Loucy (cell line): ENCODE measurements around the gene SPTB.

ENCODE experiments used
- H2AFZ ChIP-seq: fragments of 200-600 bp; sonication (generic); 2 replicates; pipeline ENCODE4 v1.6.0; 2016; ENCODE audit warnings: antibody characterized with exemption, mild to moderate bottlenecking, low read length, moderate library complexity
- H3F3A ChIP-seq: fragments of 200-600 bp; 2 replicates; pipeline ENCODE4 v1.6.0; 2016; ENCODE audit warnings: antibody characterized with exemption, low read depth, mild to moderate bottlenecking
- H3K27me3 ChIP-seq: fragments of 200-600 bp; sonication (generic); 2 replicates; pipeline ENCODE4 v1.6.1; 2014; ENCODE audit warnings: low read length, mild to moderate bottlenecking; ENCODE audit not compliant: insufficient read depth, poor library complexity, severe bottlenecking
- H3K36me3 ChIP-seq: fragments of 200-600 bp; sonication (generic); 2 replicates; pipeline ENCODE4 v1.6.1; 2016; ENCODE audit warnings: low read length; ENCODE audit not compliant: insufficient read depth
- H3K4me1 ChIP-seq: fragments of 200-600 bp; sonication (generic); 2 replicates; pipeline ENCODE4 v1.5.1; 2014; ENCODE audit warnings: low read length, mild to moderate bottlenecking; ENCODE audit not compliant: insufficient read depth, poor library complexity, severe bottlenecking
- H3K4me2 ChIP-seq: fragments of 200-600 bp; sonication (generic); 2 replicates; pipeline ENCODE4 v1.6.0; 2014; ENCODE audit warnings: antibody characterized with exemption, low read length, low read depth, mild to moderate bottlenecking; ENCODE audit not compliant: poor library complexity, severe bottlenecking
- H3K4me3 ChIP-seq: fragments of 200-600 bp; sonication (generic); 2 replicates; pipeline ENCODE4 v1.5.1; 2014; ENCODE audit warnings: low read length, mild to moderate bottlenecking, mixed read lengths; ENCODE audit not compliant: poor library complexity, severe bottlenecking
- H3K79me2 ChIP-seq: fragments of 200-600 bp; sonication (generic); 2 replicates; pipeline ENCODE4 v1.6.1; 2014; ENCODE audit warnings: low read length; ENCODE audit not compliant: insufficient read depth
- H3K9ac ChIP-seq: fragments of 200-600 bp; sonication (generic); 2 replicates; pipeline ENCODE4 v1.6.0; 2014; ENCODE audit warnings: mild to moderate bottlenecking, low read depth, low read length, moderate library complexity; ENCODE audit not compliant: poor library complexity, severe bottlenecking
- H3K9me2 ChIP-seq: fragments of 200-600 bp; sonication (generic); replicated peaks from 2 replicates; pipeline ENCODE4 v1.6.1; 2016; ENCODE audit warnings: low read depth, low read length, mixed read lengths
- H3K9me3 ChIP-seq: fragments of 200-600 bp; sonication (generic); 2 replicates; pipeline ENCODE4 v1.6.1; 2014; ENCODE audit warnings: mild to moderate bottlenecking, antibody characterized with exemption, low read length, low read depth; ENCODE audit not compliant: insufficient read depth
- H4K20me1 ChIP-seq: fragments of 200-600 bp; sonication (generic); 2 replicates; pipeline ENCODE4 v1.6.0; 2014; ENCODE audit warnings: antibody characterized with exemption, low read length, mild to moderate bottlenecking; ENCODE audit not compliant: insufficient read depth, poor library complexity, severe bottlenecking
- CTCF ChIP-seq: fragments of 200-600 bp; sonication (generic); conservative IDR thresholded peaks from 2 replicates; pipeline ENCODE4 v1.5.1; 2014; ENCODE audit warnings: mild to moderate bottlenecking, antibody characterized with exemption, low read length
- EZH2phosphoT487 ChIP-seq: fragments of 200-600 bp; IDR thresholded peaks from 2 replicates; pipeline ENCODE4 v1.6.1; 2018; ENCODE audit warnings: antibody characterized with exemption, mild to moderate bottlenecking, moderate library complexity, borderline replicate concordance

The SPTB gene

DNA sequence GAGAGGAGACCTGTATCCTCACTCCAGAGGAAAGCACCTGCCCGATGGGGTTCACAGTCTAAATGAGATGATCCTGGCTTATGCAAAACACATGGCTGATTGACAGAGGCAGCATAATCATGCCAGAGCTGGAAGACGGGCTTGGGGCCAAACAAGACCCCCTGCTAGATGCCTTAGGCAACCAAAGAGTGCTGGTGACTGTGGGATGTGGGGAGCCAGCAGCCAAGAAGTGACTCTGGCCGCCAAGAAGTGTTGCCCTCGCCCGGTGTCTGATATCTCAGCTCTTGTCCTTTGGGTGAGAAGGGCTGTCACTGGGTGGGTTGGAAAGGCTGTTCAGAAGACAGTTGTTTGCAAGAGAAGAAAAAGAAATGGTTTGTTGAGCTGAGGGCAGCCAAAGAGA, 118.8 kb downstream of the SPTB start:
- Histone ChIP-seq H3K36me3 (no peaks in the 10 kb centered on the region), H3K79me2 (no peaks in the 10 kb centered on the region), H3K4me1 (peaks cover 32% of the 10 kb centered on the region), H3K9me2 (no peaks in the 10 kb centered on the region), H3K9ac (no peak overlapping the region), H3K9me3 (no peaks in the 10 kb centered on the region), H3K4me2 (no peak overlapping the region), H3F3A (no peaks in the 10 kb centered on the region), H3K27me3 (no peaks in the 10 kb centered on the region), H2AFZ (no peak overlapping the region), H3K4me3 (no peak overlapping the region), H4K20me1 (no peaks in the 10 kb centered on the region)
- TF ChIP-seq CTCF, result no peak
- TF ChIP-seq EZH2phosphoT487, result no peak

- no peaks in the 10 kb centered on the region for H3K9me3 ChIP-seq
Observed at GRCh38 chr14:64760146-64760755, 119.5 kb downstream of the SPTB start.

GRCh38 chr14:64759555-64759938, 120.2 kb downstream of the SPTB start:
- peaks cover 39% of the 10 kb centered on the region for H3K4me1 ChIP-seq
- no peaks in the 10 kb centered on the region for H3K9me3 ChIP-seq
- H2AFZ ChIP-seq, result no peak overlapping the region

More at GRCh38 chr14:64760146-64760755, 119.5 kb downstream of the SPTB start:
- no peaks in the 10 kb centered on the region for H3K36me3 ChIP-seq
- no peak for TF ChIP-seq EZH2phosphoT487
- TF ChIP-seq CTCF, result peak; percentile 88
- H3K79me2 ChIP-seq, result no peaks in the 10 kb centered on the region
- no peaks in the 10 kb centered on the region for H3F3A ChIP-seq
- H2AFZ ChIP-seq, result no peak overlapping the region
- H3K9ac ChIP-seq, result no peak overlapping the region
- H3K4me3 ChIP-seq, result no peak overlapping the region
- no peaks in the 10 kb centered on the region for H3K27me3 ChIP-seq
- H3K4me2 ChIP-seq, result no peak overlapping the region
- H3K9me2 ChIP-seq, result no peaks in the 10 kb centered on the region
- H3K4me1 ChIP-seq, result peaks cover 39% of the 10 kb centered on the region
- H4K20me1 ChIP-seq, result no peaks in the 10 kb centered on the region

More at GRCh38 chr14:64759555-64759938, 120.2 kb downstream of the SPTB start:
- no peaks in the 10 kb centered on the region for H3K79me2 ChIP-seq
- H3K36me3 ChIP-seq, result no peaks in the 10 kb centered on the region
- H3K4me3 ChIP-seq, result no peak overlapping the region
- H3K27me3 ChIP-seq, result no peaks in the 10 kb centered on the region
- no peaks in the 10 kb centered on the region for H3F3A ChIP-seq
- H3K4me2 ChIP-seq, result no peak overlapping the region
- TF ChIP-seq EZH2phosphoT487, result no peak
- TF ChIP-seq CTCF, result no peak
- H4K20me1 ChIP-seq, result no peaks in the 10 kb centered on the region
- no peaks in the 10 kb centered on the region for H3K9me2 ChIP-seq
- H3K9ac ChIP-seq, result no peak overlapping the region
